Measurements from ENCODE around the gene LYAR.
A peak's percentile ranks its signal among the peaks of the same experiment; 100 is the strongest.
"Not testable (repeated sequence)": the region's sequence is repeated elsewhere in the genome, so short reads cannot be mapped to it uniquely, and the experiment has no call there.

The LYAR gene

DNA sequence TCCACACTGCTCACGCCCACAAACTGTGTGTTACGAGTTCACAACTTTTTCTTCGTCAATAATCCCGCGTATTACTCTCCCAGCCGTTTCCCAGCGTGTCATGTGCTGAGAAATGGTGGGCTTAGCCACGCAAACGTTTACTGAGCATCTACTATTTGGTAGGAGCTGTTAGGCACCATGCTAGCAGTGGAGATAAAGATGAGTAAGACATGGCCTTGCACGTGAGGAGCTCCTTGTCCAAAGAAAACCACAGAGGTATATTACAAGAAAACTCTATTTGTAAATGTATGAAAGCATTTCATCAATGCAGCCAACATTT lies 41.1 kb downstream of the LYAR start:
- peak overlapping the region; percentile 89 for H3K4me3 ChIP-seq (ENCODE audit: low read depth, low read length)

DNA sequence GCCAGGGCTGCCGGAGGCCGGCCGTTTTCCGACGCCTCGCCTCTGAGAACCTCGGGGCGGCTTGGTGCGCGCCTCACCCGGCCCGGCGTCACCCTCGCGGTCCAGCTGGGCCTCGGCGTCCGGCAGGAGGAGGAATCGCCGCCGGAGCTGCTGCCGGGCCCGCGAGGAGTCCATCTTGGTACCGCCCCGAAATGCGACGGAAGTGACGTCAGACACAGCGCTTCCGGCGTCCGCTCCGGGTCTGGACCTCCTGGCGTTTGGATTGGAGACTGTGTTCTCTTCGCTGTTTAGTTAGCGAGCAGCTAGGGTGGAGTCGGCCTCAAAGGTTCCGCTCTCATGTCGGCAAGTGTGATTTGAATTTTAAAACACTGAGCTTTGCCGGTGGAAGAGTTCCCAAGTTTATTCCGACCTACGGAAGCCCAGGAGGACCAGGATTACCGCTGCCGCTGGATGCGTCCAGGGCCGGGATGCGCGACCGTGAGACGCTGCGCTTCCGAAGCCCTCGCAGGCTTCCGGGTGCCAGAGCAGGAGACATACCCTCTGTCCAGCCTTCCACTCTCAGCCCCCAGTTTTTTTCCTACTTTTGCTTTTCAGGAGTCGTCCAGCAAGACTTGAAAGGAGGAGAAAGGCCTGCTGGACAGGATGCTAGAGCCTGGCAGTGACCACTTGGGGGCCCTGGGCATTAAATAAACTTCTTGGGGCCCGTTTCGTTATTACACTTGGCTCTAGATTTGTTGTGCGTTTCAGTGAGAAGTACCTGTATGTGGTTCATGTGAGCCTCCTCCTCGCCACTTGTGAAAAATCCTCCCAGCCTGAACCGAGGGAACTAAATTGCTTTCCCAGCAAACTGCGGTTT lies 41.7 kb downstream of the LYAR start, which contains the start of gene TMEM128:
TSS of gene TMEM128 (minus strand) at position 195 of the 856 bp plus-strand sequence. CDS start at position 174, 21 bp downstream.
- TF ChIP-seq, protein P1, sequence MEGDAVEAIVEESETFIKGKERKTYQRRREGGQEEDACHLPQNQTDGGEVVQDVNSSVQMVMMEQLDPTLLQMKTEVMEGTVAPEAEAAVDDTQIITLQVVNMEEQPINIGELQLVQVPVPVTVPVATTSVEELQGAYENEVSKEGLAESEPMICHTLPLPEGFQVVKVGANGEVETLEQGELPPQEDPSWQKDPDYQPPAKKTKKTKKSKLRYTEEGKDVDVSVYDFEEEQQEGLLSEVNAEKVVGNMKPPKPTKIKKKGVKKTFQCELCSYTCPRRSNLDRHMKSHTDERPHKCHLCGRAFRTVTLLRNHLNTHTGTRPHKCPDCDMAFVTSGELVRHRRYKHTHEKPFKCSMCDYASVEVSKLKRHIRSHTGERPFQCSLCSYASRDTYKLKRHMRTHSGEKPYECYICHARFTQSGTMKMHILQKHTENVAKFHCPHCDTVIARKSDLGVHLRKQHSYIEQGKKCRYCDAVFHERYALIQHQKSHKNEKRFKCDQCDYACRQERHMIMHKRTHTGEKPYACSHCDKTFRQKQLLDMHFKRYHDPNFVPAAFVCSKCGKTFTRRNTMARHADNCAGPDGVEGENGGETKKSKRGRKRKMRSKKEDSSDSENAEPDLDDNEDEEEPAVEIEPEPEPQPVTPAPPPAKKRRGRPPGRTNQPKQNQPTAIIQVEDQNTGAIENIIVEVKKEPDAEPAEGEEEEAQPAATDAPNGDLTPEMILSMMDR (IDR thresholded peaks at IDR 0.05; ENCODE audit: low read depth, low read length), result no peak
- H3K4me3 ChIP-seq (ENCODE audit: low read depth, low read length), result peak within 1 kb of the TSS; percentile 89

More for the DNA sequence above, 41.1 kb downstream of the LYAR start:
- TF ChIP-seq, protein P1 (IDR thresholded peaks at IDR 0.05; ENCODE audit: low read depth, low read length), result no peak

DNA sequence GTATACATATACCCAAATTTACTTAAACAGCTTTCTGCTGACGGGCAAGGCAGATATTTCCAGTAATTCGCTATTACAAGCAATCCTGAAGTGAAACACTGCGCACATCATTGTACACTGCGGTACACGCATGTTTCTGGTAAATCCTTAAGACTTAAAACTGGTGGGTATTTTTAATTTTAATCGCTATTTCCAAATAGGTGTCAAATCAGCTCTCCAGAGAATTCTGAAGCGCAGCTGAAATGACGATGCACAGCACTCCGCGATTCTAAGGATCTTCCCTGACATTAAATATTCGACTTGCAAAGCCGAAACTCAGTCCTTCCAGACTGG lies 42.3 kb downstream of the LYAR start:
- TF ChIP-seq, protein P1 (IDR thresholded peaks at IDR 0.05; ENCODE audit: low read depth, low read length), result no peak
- peak overlapping the region; percentile 89 for H3K4me3 ChIP-seq (ENCODE audit: low read depth, low read length)

DNA sequence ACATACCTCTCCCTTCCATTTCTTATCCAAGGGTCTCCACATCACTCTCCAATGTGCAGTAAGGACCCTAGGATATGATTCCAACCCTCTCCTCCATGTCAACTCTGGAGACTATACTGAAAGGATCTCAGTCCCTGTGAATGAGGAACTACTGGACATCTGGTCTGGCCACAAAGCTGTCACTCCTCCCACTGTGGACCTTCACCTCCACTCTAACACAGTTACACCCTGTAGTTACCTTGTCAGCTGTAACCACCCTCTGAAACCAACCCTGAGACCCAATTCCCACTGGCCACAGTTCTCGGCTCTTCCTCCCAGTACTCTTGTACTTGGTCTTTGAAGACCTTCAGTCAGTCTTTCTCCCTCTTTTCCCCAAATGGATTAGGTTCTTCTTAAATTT lies 44.8 kb downstream of the LYAR start:
- TF ChIP-seq, protein P1 (IDR thresholded peaks at IDR 0.05; ENCODE audit: low read depth, low read length), result no peak

GRCh38 chr4:4239551-4239950 lies 50.4 kb downstream of the LYAR start:
- H3K4me3 ChIP-seq (ENCODE audit: low read depth, low read length), result not testable (repeated sequence)

More for the DNA sequence above, 44.8 kb downstream of the LYAR start:
- H3K4me3 ChIP-seq (ENCODE audit: low read depth, low read length), result no peak overlapping the region

DNA sequence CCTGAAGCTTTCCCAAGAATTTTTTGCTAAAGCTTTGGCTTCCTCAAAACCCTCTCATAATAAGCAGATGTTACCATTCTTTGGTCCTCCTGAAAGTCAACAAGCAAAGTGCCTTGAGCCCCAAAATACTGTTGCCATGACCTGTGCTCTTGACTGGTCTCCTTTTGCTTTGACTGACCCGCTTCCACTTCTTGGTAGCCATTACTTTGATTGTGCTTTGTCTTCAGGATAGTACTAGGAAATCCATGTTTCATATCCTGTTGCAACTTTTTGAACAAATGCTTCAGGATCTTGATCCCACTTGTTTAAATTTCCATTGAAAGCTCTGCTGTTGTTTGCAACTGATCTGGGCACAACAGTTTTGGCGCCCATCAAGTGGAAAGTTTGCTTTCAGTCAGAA lies 56.3 kb downstream of the LYAR start:
- TF ChIP-seq, protein P1 (IDR thresholded peaks at IDR 0.05; ENCODE audit: low read depth, low read length), result no peak
- no peak overlapping the region for H3K4me3 ChIP-seq (ENCODE audit: low read depth, low read length)

- H3K4me3 ChIP-seq (ENCODE audit: low read depth, low read length), result no peak overlapping the region
- TF ChIP-seq, protein P1 (IDR thresholded peaks at IDR 0.05; ENCODE audit: low read depth, low read length), result no peak
These were observed 61.6 kb downstream of the LYAR start for GRCh38 chr4:4228356-4228668.
